ENCODE data around the gene NOX5.

Gene NOX5

GRCh38 chr15:69026355-69026754, 11.9 kb downstream of the NOX5 start:
- no peak for DNase-seq

DNA sequence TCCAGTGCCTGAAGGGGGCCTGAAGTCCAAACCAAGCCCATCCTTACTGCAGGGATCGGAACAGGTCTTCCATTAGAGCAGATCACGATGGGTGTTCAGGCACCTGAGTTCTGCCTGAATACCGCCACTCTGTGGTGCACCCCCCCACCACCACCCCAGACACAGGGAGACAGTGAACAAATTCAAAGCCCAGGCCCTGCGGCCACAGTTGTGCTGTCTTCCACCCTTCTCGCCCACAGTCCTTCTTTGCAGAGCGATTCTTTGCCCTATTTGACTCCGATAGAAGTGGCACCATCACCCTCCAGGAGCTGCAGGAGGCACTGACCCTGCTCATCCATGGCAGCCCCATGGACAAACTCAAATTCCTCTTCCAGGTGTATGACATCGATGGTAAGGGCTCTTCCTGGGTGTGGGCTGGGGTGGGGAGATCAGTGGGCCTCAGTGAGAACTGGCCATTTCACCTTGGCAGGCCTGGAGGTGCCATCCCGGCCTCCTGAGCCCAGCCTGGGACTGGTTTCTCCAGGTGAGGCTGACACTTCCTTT, 13.6 kb downstream of the NOX5 start:
- DNase-seq = no peak

- peak; percentile 2 for DNase-seq
Measured at GRCh38 chr15:69031013-69032001, 16.8 kb downstream of the NOX5 start.

DNA sequence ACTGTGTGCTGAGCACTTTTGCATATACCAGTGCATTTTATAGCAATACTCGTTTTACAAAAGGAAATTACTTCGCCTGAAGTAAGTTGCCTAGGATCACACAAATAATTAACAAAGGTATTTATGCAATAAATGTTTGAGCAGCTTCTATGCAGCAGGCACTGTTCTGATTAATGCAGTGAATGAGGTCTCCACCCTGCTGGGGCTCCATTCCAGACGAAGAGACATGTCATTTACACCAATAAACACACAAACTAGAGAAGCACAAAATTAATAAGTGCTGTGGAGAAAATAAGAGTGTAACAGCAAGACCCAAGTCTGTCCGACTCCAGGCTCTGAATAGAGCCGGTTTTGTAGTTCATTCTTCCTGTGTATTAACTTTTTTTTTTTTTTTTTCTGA, 17.5 kb downstream of the NOX5 start:
- no peak for DNase-seq

DNA sequence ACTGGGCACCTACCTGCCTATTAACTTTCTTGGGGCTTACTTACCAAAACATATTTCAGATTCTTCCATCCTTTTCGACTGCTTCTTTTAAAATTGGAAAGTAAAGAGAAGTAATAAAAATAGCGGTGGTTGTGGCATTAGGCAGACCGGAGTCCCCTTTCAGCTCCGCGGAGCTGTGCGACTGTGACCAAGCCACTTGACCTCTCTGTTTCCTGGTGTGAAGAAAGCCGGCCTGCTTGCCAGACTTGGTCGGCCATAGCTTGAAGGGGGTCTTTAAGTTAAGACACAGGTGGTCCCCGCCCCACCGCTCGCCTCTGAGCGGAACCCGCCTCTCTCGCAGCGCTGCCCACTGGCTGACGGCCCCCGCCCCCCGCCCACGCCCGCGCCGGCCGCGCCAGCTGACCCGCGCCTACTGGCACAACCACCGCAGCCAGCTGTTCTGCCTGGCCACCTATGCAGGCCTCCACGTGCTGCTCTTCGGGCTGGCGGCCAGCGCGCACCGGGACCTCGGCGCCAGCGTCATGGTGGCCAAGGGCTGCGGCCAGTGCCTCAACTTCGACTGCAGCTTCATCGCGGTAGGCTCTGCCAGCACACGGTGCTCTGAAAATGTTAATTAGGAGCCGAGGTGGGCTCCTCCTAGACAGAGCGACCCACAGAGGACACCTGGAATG, 18.3 kb downstream of the NOX5 start:
- DNase-seq = no peak

DNA sequence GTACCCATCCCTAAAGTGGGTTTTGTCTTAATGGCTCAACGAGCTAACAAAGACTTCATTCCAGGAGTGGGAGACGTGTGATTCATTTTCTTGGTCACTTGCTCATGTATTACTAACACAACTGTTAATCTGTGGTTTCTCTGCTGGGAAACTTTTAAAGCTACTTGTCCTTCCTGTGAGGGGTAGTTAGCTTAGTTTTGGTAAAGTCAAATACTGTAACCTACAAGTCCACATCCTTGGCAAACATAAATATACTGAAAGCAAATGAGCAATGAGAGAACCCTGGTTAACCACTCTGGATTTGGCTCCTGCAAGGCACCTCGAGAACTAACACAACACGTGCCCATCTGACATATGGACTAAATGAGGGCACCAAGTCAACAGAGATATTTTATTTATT, 19.9 kb downstream of the NOX5 start:
- no peak for DNase-seq

DNA sequence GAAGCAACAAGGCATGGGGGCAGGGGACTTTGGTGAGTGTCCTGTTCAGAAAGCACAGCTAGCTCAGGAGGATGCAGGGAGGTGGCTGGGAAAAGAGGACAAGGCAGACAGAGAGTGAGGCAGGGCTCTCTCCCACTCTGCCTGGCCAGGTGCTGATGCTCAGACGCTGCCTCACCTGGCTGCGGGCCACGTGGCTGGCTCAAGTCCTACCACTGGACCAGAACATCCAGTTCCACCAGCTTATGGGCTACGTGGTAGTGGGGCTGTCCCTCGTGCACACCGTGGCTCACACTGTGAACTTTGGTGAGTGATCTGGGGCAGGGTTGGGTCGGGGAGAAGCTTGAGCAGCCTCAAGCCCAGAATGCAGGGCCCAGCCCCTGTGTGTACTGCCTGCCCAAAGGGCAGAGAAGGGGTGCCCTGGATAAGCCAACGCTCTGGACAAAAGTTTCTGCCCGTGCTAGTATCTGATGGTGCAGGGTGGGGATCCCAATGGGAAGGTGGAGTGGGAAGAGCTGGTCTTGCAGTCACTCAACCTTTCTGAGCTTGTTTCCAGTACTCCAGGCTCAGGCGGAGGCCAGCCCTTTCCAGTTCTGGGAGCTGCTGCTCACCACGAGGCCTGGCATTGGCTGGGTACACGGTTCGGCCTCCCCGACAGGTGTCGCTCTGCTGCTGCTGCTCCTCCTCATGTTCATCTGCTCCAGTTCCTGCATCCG, 20.9 kb downstream of the NOX5 start:
- no peak for DNase-seq

GRCh38 chr15:69035918-69036258, 21.4 kb downstream of the NOX5 start:
- DNase-seq = no peak

DNA sequence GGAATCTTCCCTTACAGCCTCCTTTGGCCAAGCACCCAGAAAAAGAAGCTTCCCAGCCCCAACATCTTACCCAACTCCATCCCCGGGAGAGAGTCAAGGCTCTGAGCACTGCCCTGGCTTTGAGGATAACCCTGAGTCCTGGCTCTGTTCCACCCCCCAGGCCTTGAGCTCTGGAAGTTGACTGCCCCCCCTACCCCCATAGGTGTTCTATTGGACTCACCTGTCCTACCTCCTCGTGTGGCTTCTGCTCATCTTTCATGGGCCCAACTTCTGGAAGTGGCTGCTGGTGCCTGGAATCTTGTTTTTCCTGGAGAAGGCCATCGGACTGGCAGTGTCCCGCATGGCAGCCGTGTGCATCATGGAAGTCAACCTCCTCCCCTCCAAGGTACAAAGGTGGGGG, 22.3 kb downstream of the NOX5 start:
- no peak for DNase-seq

DNA sequence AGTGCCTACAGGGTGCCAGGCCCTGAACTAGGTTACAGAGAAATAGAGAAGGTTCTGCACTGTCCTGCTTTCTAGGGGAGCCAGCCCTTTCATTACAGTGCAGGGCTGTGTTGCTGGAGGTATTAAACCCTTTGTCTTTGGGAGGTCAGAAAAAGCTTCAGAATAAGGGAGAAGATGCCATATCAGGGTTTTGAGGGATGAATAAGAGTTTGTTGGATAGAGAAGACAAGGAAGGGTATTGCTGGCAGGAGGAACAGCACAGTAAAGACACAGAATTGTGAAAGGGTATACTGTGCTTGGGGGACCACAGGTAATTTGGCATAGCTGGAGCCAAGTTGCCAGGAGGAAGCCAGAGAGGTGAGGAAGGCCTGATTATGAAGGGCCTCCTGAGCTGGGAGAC, 23.0 kb downstream of the NOX5 start:
- DNase-seq = no peak

GRCh38 chr15:69037977-69038376, 23.5 kb downstream of the NOX5 start:
- DNase-seq = no peak

- no peak for DNase-seq
Measured at GRCh38 chr15:69038508-69038907, 24.0 kb downstream of the NOX5 start.

DNA sequence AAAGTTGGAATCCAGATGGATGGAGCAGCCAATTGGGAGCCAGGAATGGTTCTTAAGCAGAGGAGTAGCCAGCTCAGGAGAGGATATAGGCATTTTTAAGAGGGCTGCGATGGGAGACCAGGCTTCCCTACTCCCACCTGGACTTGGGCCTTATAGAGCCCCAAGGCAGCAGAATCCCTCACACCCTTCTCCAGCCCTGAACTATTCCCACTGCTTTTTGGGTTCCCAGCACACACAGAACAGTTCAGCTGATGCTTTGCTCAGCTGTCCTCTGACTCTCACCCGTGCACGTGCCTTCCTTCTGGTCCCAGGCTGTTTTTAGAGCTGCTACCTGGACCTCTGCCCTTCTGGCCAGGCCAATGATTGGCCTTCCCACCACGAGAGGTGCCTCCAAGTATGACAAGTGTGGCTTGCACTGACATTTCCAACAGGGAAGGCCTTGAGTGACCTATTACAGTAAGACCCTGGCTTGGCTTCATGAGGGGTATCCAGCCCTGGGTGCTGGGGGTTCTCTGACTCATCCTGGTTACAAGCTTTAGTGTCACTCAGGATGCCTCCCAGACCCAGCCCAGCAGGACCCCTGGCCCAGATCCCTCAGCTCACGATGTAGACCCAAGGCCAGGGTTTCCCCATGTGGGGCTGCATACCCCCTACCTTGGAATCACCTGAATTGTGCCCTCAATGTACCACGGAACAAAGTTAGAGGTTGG, 25.2 kb downstream of the NOX5 start:
- DNase-seq = no peak

GRCh38 chr15:69042531-69042930, 28.0 kb downstream of the NOX5 start:
- no peak for DNase-seq

DNA sequence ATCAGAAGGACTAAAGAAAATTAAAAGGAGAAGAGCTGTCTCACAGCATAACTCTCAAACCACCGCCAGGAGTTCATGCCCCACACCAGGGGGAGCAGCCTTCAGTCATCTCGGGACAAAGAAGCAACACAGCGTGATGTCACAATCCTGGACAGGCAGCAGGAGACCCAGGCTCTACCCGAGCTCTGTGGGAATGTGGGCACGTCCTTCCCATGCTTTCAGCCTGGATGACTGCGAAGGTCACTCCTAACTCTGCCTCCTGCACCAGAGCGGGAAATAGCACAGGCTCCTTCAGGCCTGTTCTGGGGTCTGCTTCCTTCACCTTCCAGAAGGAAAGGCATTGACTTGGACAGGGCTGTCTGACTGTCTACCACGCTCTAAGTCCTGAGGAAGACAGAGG, 31.3 kb downstream of the NOX5 start:
- DNase-seq = no peak

- no peak for DNase-seq
Measured at GRCh38 chr15:69046781-69047180, 32.3 kb downstream of the NOX5 start.

DNA sequence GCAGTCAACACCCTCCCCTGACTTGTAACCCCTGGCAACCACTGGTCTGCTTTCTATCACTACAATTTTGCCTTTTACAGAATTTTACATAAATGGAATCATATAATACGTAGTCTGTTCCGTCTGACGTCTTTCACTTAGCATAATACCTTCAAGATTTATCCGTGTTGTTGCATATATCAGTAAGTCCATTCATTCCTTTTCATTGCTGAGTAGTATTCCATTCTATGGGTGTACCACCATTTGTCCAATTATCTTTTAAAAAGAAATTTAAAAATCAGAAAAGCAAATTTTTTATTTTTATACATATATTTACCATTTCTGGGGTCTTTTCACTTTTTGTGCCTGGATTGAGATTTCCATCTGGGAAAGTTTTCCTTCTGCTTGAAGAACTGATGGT, 35.5 kb downstream of the NOX5 start:
- DNase-seq = no peak

DNA sequence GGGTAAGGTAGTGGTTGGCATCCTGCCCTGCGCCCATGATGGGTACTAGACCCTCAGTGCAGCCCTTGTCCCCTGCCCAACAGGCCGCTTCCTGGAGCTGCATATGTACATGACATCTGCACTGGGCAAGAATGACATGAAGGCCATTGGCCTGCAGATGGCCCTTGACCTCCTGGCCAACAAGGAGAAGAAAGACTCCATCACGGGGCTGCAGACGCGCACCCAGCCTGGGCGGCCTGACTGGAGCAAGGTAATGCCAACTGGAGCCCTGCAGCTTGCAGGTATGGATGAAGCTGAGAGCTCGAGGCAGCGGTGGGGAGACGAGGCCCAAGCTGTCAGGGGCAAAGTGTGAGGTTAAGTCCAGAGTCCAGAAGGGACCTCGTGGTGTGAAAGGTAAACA, 40.8 kb downstream of the NOX5 start:
- DNase-seq = no peak

DNA sequence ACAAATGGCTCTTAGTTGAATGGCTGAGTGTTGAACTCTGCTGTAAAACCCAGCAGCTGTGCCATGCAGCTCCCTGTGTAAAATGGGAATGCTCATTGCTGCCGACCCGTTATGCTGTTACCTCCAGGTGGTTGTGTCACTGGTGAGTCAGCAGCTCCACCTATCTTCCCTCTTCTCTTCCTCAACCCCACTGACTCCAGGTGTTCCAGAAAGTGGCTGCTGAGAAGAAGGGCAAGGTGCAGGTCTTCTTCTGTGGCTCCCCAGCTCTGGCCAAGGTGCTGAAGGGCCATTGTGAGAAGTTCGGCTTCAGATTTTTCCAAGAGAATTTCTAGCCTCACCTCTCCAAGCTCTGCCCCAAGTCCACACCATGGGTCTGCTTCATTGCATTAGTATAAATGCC, 41.9 kb downstream of the NOX5 start:
- DNase-seq = no peak

DNA sequence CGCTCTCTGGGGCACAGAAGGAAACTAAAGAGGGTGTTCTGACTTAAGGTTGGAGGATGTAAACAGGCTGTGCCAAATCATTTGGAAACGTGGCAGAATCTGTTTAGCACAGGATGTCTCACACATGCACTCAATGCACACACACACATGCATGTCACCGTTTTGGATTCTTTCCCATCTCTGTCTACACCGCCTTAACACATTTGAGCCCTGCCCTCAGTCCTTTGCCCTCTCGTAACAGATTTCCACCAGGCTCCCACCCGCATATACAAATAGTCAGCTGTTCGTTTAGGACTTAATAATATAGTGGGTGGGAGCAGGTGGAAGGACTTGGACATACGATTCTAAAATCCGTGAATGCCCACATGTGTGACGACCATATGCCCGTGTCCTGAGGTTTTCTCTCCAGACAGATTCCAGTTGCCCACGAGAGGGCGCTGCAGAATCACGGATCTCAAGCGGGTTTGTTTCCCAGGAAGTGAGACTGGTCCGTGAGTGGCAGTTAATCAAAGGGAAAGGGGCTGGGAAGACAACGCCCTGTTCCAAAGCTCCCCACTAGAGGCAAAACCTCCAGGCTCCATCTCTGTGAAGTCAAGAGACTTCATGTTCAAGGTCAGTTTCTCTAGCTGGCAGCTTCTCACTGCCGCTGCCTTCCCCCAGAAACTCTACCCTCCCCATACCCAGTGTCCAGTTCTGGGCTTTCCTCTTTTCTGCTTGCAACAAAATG, 44.5 kb downstream of the NOX5 start:
- peak; percentile 52 for DNase-seq

- no peak for DNase-seq
Measured at GRCh38 chr15:69059557-69059943, 45.1 kb downstream of the NOX5 start.

DNA sequence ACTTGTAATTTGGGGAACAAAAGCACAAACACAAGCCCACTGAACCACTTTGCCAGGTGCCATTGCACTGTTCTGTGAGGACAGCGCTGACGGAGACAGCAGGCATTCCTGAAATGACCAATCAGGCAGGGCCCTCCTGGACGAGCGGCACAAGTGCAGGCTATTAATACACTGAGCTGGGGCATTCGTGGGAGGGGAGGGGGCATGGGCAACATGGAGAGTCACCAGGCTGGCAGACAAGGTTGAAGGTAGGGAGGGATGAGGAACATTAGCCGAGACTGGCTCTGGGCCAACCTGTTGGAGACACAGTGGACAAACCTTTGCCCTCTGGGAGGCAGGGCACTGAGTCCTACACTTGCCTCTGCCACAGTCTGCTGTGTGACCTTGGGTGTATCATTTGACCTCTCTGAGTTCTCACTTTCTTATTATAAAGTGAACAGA, 45.6 kb downstream of the NOX5 start:
- DNase-seq = no peak

All from DMS79 treated with DMSO at 0.1 percent for 48 hours (cell line).